A549 (cell line): Measurements from ENCODE around the gene DDIT3.
"Not testable (repeated sequence)": the region's sequence is repeated elsewhere in the genome, so short reads cannot be mapped to it uniquely, and the experiment has no call there.

Source experiments
- EP300 ChIP-seq, 2 experiments: fragments of >200 bp; sonication (Bioruptor Twin); formaldehyde crosslinking; IDR thresholded peaks; 2 replicates in 1 of 2; 3 replicates in 1 of 2; pipeline ENCODE4 v1.6.1; 2016 to 2017
- HDAC2 ChIP-seq: fragments of 200-600 bp; sonication (generic); IDR thresholded peaks from 2 replicates; pipeline ENCODE4 v1.6.1; 2016
- KDM5A ChIP-seq: fragments of 200-600 bp; sonication (generic); IDR thresholded peaks from 2 replicates; pipeline ENCODE4 v1.6.1; 2016; ENCODE audit warnings: antibody characterized with exemption, mild to moderate bottlenecking
- MAFK ChIP-seq: fragments of 450-650 bp; IDR thresholded peaks from 2 replicates; pipeline ENCODE4 v1.6.1; 2014; ENCODE audit not compliant: partially characterized antibody
- NFE2L2 ChIP-seq: fragments of 150-350 bp; conservative IDR thresholded peaks from 2 replicates; pipeline ENCODE4 v1.6.1; 2014; ENCODE audit warnings: low read length
- NPAS2 ChIP-seq: fragments of 250-450 bp; sonication (Bioruptor Pico); IDR thresholded peaks from 2 replicates; pipeline ENCODE4 v1.8.0; 2022; ENCODE audit warnings: mild to moderate bottlenecking, moderate library complexity, borderline replicate concordance
- POLR2A ChIP-seq: IDR thresholded peaks from 2 replicates; pipeline ENCODE4 v1.6.1; 2012; ENCODE audit warnings: mild to moderate bottlenecking, low read length
- RCOR1 ChIP-seq: fragments of 150-350 bp; IDR thresholded peaks from 2 replicates; pipeline ENCODE4 v1.6.1; 2014; ENCODE audit warnings: antibody characterized with exemption, low read length, low read depth
- TF ChIP-seq, protein P1 (sequence below): fragments of >200 bp; sonication (Bioruptor Twin); formaldehyde crosslinking; IDR thresholded peaks from 3 replicates; pipeline ENCODE4 v1.5.1; 2016
- TF ChIP-seq, protein P2 (sequence below): fragments of 150-350 bp; IDR thresholded peaks from 2 replicates; pipeline ENCODE4 v1.6.1; 2014; ENCODE audit warnings: low read depth, mild to moderate bottlenecking, low read length
- TF ChIP-seq, protein P3 (sequence below): fragments of 450-650 bp; IDR thresholded peaks from 2 replicates; pipeline ENCODE4 v1.6.1; 2014; ENCODE audit warnings: antibody characterized with exemption
- TF ChIP-seq, protein P4 (sequence below): fragments of 200-600 bp; sonication (generic); IDR thresholded peaks from 2 replicates; pipeline ENCODE4 v1.6.1; 2016; ENCODE audit warnings: antibody characterized with exemption, mild to moderate bottlenecking, moderate library complexity

DNA sequence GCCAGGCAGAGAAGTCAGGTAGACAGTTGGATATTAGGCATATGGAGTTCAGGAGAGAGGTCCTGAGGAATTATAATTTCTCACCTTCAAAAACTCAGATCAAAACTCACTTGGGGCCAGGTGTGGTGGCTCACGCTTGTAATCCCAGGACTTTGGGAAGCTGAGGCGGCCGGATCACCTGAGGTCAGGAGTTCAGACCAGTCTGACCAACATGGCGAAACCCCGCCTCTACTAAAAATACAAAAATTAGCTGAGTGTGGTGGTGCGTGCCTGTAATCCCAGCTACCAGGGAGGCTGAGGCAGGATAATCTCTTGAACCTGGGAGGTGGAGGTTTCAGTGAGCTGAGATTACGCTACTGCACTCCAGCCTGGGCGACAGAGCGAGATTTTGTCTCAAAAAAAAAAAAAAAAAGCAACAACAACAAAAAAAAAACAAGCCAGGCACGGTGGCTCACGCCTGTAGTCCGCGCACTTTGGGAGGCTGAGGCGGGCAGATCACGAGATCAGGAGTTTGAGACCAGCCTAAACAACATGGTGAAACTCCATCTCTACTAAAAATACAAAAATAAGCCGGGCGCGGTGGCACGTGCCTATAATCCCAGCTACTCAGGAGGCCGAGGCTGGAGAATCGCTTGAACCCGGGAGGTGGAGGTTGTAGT, 17.9 kb downstream of the DDIT3 start:
- TF ChIP-seq, protein P1, sequence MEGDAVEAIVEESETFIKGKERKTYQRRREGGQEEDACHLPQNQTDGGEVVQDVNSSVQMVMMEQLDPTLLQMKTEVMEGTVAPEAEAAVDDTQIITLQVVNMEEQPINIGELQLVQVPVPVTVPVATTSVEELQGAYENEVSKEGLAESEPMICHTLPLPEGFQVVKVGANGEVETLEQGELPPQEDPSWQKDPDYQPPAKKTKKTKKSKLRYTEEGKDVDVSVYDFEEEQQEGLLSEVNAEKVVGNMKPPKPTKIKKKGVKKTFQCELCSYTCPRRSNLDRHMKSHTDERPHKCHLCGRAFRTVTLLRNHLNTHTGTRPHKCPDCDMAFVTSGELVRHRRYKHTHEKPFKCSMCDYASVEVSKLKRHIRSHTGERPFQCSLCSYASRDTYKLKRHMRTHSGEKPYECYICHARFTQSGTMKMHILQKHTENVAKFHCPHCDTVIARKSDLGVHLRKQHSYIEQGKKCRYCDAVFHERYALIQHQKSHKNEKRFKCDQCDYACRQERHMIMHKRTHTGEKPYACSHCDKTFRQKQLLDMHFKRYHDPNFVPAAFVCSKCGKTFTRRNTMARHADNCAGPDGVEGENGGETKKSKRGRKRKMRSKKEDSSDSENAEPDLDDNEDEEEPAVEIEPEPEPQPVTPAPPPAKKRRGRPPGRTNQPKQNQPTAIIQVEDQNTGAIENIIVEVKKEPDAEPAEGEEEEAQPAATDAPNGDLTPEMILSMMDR: not testable (repeated sequence)
- TF ChIP-seq NFE2L2; HDAC2; KDM5A; MAFK; EP300 (IDR thresholded peaks at IDR 0.05); NPAS2; RCOR1; POLR2A: not testable (repeated sequence)
- TF ChIP-seq, protein P2, sequence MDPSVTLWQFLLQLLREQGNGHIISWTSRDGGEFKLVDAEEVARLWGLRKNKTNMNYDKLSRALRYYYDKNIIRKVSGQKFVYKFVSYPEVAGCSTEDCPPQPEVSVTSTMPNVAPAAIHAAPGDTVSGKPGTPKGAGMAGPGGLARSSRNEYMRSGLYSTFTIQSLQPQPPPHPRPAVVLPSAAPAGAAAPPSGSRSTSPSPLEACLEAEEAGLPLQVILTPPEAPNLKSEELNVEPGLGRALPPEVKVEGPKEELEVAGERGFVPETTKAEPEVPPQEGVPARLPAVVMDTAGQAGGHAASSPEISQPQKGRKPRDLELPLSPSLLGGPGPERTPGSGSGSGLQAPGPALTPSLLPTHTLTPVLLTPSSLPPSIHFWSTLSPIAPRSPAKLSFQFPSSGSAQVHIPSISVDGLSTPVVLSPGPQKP: not testable (repeated sequence)
- TF ChIP-seq, protein P3, sequence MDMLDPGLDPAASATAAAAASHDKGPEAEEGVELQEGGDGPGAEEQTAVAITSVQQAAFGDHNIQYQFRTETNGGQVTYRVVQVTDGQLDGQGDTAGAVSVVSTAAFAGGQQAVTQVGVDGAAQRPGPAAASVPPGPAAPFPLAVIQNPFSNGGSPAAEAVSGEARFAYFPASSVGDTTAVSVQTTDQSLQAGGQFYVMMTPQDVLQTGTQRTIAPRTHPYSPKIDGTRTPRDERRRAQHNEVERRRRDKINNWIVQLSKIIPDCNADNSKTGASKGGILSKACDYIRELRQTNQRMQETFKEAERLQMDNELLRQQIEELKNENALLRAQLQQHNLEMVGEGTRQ: not testable (repeated sequence)
- TF ChIP-seq, protein P4, sequence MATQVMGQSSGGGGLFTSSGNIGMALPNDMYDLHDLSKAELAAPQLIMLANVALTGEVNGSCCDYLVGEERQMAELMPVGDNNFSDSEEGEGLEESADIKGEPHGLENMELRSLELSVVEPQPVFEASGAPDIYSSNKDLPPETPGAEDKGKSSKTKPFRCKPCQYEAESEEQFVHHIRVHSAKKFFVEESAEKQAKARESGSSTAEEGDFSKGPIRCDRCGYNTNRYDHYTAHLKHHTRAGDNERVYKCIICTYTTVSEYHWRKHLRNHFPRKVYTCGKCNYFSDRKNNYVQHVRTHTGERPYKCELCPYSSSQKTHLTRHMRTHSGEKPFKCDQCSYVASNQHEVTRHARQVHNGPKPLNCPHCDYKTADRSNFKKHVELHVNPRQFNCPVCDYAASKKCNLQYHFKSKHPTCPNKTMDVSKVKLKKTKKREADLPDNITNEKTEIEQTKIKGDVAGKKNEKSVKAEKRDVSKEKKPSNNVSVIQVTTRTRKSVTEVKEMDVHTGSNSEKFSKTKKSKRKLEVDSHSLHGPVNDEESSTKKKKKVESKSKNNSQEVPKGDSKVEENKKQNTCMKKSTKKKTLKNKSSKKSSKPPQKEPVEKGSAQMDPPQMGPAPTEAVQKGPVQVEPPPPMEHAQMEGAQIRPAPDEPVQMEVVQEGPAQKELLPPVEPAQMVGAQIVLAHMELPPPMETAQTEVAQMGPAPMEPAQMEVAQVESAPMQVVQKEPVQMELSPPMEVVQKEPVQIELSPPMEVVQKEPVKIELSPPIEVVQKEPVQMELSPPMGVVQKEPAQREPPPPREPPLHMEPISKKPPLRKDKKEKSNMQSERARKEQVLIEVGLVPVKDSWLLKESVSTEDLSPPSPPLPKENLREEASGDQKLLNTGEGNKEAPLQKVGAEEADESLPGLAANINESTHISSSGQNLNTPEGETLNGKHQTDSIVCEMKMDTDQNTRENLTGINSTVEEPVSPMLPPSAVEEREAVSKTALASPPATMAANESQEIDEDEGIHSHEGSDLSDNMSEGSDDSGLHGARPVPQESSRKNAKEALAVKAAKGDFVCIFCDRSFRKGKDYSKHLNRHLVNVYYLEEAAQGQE: not testable (repeated sequence)
